KMS-11 (cell line): ENCODE results near the gene CCDC18.
"Not testable (repeated sequence)": the region's sequence is repeated elsewhere in the genome, so short reads cannot be mapped to it uniquely, and the experiment has no call there.

Source experiments
- H2AFZ ChIP-seq: fragments of 200-600 bp; sonication (generic); 2 replicates; pipeline ENCODE4 v1.6.1; 2016; ENCODE audit warnings: antibody characterized with exemption, mixed run types, low read depth
- H3K27ac ChIP-seq: fragments of 200-600 bp; sonication (generic); 2 replicates; pipeline ENCODE4 v1.6.1; 2016; ENCODE audit warnings: mild to moderate bottlenecking, mixed run types
- H3K27me3 ChIP-seq: fragments of 200-600 bp; sonication (generic); 2 replicates; pipeline ENCODE4 v1.6.1; 2017; ENCODE audit warnings: mild to moderate bottlenecking, low read depth, mixed run types, moderate library complexity; ENCODE audit not compliant: insufficient read depth
- H3K36me3 ChIP-seq: fragments of 200-600 bp; sonication (generic); 2 replicates; pipeline ENCODE4 v1.6.1; 2017; ENCODE audit warnings: mild to moderate bottlenecking, mixed run types; ENCODE audit not compliant: insufficient read depth
- H3K4me1 ChIP-seq: fragments of 200-600 bp; sonication (generic); 2 replicates; pipeline ENCODE4 v1.6.1; 2016; ENCODE audit warnings: mild to moderate bottlenecking, low read depth, mixed run types; ENCODE audit not compliant: poor library complexity, severe bottlenecking
- H3K4me2 ChIP-seq: fragments of 200-600 bp; sonication (generic); 2 replicates; pipeline ENCODE4 v1.7.0; 2016; ENCODE audit warnings: mild to moderate bottlenecking, mixed run types
- H3K4me3 ChIP-seq: fragments of 200-600 bp; sonication (generic); IDR thresholded peaks from 2 replicates; pipeline ENCODE4 v1.6.1; 2017; ENCODE audit warnings: low read depth, low read length, mixed read lengths; ENCODE audit not compliant: insufficient read depth
- H3K79me2 ChIP-seq: fragments of 200-600 bp; sonication (generic); 2 replicates; pipeline ENCODE4 v1.6.1; 2016; ENCODE audit warnings: low read depth, mixed run types; ENCODE audit not compliant: insufficient read depth
- H3K9ac ChIP-seq: fragments of 200-600 bp; sonication (generic); 2 replicates; pipeline ENCODE4 v1.6.1; 2016; ENCODE audit warnings: mild to moderate bottlenecking, mixed run types
- H4K20me1 ChIP-seq: fragments of 200-600 bp; sonication (generic); 2 replicates; pipeline ENCODE4 v1.6.1; 2016; ENCODE audit warnings: mild to moderate bottlenecking, mixed run types; ENCODE audit not compliant: insufficient read depth
- TF ChIP-seq, protein P1 (sequence below): fragments of 200-600 bp; sonication (generic); conservative IDR thresholded peaks from 2 replicates; pipeline ENCODE4 v1.6.1; 2017; ENCODE audit warnings: low read depth, mild to moderate bottlenecking, antibody characterized with exemption, low read length, moderate library complexity, mixed read lengths

CCDC18 gene

DNA sequence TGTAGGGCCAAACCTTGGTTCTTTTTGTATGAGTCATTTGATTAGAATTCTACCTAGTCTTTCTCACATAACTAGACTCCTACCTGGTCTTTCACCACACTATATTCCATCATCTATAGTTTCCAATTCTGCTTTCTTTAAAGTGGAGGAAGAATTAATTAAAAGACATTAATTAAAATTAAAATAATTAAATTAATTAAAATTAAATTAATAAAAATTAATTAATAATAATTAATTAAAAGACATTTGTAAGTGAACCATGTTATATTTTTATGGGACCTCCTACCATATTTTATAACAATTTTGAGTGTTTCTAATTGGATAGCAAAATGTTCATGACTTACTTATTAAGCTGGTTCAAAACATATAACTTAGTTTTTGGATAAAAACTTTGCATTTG, 77.4 kb downstream of the CCDC18 start:
- H4K20me1 ChIP-seq = no peaks in the 10 kb centered on the region
- no peaks in the 10 kb centered on the region for H3K4me1 ChIP-seq
- H3K4me2 ChIP-seq = no peak overlapping the region
- H3K27ac ChIP-seq = no peak overlapping the region
- no peak overlapping the region for H2AFZ ChIP-seq
- TF ChIP-seq, protein P1, sequence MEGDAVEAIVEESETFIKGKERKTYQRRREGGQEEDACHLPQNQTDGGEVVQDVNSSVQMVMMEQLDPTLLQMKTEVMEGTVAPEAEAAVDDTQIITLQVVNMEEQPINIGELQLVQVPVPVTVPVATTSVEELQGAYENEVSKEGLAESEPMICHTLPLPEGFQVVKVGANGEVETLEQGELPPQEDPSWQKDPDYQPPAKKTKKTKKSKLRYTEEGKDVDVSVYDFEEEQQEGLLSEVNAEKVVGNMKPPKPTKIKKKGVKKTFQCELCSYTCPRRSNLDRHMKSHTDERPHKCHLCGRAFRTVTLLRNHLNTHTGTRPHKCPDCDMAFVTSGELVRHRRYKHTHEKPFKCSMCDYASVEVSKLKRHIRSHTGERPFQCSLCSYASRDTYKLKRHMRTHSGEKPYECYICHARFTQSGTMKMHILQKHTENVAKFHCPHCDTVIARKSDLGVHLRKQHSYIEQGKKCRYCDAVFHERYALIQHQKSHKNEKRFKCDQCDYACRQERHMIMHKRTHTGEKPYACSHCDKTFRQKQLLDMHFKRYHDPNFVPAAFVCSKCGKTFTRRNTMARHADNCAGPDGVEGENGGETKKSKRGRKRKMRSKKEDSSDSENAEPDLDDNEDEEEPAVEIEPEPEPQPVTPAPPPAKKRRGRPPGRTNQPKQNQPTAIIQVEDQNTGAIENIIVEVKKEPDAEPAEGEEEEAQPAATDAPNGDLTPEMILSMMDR = no peak
- H3K4me3 ChIP-seq = no peak overlapping the region
- no peak overlapping the region for H3K9ac ChIP-seq
- H3K27me3 ChIP-seq = no peaks in the 10 kb centered on the region
- H3K79me2 ChIP-seq = no peaks in the 10 kb centered on the region
- H3K36me3 ChIP-seq = no peaks in the 10 kb centered on the region

DNA sequence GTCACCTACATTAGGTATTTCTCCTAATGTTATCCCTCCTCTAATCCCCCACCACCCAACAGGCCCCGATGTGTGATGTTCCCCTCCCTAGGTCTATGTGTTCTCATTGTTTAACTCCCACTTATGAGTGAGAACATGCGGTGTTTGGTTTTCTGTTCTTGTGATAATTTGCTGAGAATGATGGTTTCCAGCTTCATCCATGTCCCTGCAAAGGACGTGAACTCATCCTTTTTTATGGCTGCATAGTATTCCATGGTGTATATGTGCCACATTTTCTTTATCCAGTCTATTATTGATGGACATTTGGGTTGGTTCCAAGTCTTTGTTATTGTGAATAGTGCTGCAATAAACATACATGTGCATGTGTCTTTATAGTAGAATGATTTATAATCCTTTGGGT, 80.2 kb downstream of the CCDC18 start:
- not testable (repeated sequence) for H3K79me2 ChIP-seq, H3K4me1 ChIP-seq, H3K4me2 ChIP-seq, H3K4me3 ChIP-seq, H2AFZ ChIP-seq, H3K27ac ChIP-seq, H4K20me1 ChIP-seq, H3K36me3 ChIP-seq, H3K9ac ChIP-seq, H3K27me3 ChIP-seq

DNA sequence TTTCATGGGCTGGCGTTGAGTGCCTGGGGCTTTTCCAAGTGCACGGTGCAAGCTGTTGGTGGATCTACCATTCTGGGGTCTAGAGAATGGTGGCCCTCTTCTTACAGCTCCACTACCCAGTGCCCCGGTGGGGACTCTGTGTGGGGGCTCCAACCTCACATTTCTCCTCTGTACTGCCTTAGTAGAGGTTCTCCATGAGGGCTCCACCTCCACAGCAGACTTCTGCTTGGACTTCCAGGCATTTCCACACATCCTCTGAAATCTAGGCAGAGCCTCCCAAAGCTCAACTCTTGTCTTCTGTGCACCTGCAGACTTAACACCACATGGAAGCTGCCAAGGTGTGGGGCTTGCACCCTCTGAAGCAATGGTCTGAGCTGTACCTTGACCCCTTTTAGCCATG, 82.1 kb downstream of the CCDC18 start:
- Histone ChIP-seq H3K27ac (no peak overlapping the region), H3K27me3 (no peaks in the 10 kb centered on the region), H4K20me1 (no peaks in the 10 kb centered on the region), H2AFZ (no peak overlapping the region), H3K36me3 (no peaks in the 10 kb centered on the region), H3K4me2 (no peak overlapping the region), H3K9ac (no peak overlapping the region), H3K4me1 (no peaks in the 10 kb centered on the region), H3K4me3 (no peak overlapping the region), H3K79me2 (no peaks in the 10 kb centered on the region)
- TF ChIP-seq, protein P1 = no peak

GRCh38 chr1:93268888-93269287, 88.4 kb downstream of the CCDC18 start:
- H3K27me3 ChIP-seq, H3K4me3 ChIP-seq, H4K20me1 ChIP-seq, H3K4me1 ChIP-seq, H3K4me2 ChIP-seq, H3K79me2 ChIP-seq, H2AFZ ChIP-seq, H3K36me3 ChIP-seq, H3K9ac ChIP-seq, H3K27ac ChIP-seq: not testable (repeated sequence)

DNA sequence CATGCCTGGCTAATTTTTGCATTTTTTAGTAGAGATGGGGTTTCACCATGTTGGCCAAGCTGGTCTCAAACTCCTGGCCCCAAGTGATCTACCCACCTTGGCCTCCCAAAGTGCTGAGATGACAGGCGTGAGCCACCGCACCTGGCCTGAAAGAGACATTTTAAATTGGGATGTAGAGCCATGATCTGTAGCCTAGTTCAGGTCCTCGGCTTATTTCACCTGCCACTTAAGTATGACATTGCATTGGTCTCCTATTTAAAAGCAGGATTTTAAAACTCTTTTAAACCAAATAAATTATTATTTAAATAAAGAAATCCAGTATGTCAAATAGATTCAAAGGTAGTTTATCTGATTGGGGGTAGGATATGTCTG, 94.7 kb downstream of the CCDC18 start:
- not testable (repeated sequence) for H3K4me1 ChIP-seq, H3K27ac ChIP-seq, H4K20me1 ChIP-seq, H3K27me3 ChIP-seq, H3K79me2 ChIP-seq, H3K4me3 ChIP-seq, H3K36me3 ChIP-seq, H2AFZ ChIP-seq, H3K4me2 ChIP-seq, H3K9ac ChIP-seq

DNA sequence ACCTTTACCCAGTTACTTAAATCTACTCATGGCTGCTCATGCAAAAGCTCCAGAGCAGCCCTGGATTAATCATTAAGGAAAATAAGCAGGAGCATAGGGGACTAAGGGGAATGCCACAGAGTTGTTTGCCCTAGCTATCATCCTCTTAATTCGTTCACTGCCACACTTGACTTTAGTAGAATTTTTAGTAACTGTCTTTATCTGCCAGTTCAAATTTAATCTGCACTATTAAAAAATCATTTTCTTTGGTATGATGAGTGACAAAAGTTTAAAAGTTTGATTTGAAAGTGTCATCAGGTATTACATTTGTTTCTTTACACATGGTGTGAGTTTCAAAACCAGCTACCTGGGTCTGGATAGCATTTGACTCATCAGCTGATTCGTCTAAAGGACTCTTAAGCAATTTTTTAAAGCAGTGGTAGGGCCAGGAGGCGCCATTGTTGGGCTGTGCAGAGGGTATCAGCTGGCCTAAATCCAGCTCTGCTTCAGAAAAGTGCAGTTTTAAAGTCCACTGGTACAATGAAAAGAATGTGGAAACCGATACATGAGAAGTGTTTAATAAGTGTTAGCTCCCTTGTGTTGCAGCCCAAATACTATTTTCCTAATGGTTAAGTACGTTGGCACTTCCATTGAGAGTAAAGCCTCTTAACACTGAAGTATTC, 95.2 kb downstream of the CCDC18 start:
- H3K27ac ChIP-seq = no peak overlapping the region
- TF ChIP-seq, protein P1 = no peak
- no peak overlapping the region for H3K9ac ChIP-seq
- no peaks in the 10 kb centered on the region for H3K79me2 ChIP-seq
- H3K4me1 ChIP-seq = no peaks in the 10 kb centered on the region
- no peak overlapping the region for H3K4me3 ChIP-seq
- no peak overlapping the region for H2AFZ ChIP-seq
- no peak overlapping the region for H3K4me2 ChIP-seq
- H3K27me3 ChIP-seq = no peaks in the 10 kb centered on the region
- no peaks in the 10 kb centered on the region for H3K36me3 ChIP-seq
- no peaks in the 10 kb centered on the region for H4K20me1 ChIP-seq

DNA sequence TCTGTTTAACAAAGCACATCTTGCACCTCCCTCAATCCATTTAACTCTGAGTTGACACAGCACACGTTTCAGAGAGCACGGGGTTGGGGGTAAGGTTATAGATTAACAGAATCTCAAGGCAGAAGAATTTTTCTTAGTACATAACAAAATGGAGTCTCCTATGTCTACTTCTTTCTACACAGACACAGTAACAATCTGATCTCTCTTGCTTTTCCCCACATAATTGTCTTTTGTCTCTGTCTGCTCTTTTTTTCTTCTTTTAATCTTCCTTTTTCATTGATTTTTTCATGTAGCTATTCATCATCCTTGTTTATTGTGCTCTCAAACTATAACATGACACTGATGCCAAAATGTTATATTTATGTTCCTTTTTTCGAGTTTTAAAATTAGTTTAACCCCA, 97.0 kb downstream of the CCDC18 start:
- H3K79me2 ChIP-seq, H3K4me1 ChIP-seq, H3K4me2 ChIP-seq, H3K4me3 ChIP-seq, H3K27me3 ChIP-seq, H4K20me1 ChIP-seq, H3K27ac ChIP-seq, H3K36me3 ChIP-seq, H3K9ac ChIP-seq, H2AFZ ChIP-seq: not testable (repeated sequence)
